HG03354 (cell line): ENCODE results near the gene ZNF680.
"Not testable (repeated sequence)": the region's sequence is repeated elsewhere in the genome, so short reads cannot be mapped to it uniquely, and the experiment has no call there.

Experiments
- ATAC-seq: cut with Tn5 transposase; IDR thresholded peaks from one replicate; pipeline ENCODE4 v1.9.1; 2021; ENCODE audit warnings: mild to moderate bottlenecking; ENCODE audit not compliant: unreplicated experiment, poor library complexity, severe bottlenecking

Gene ZNF680

DNA sequence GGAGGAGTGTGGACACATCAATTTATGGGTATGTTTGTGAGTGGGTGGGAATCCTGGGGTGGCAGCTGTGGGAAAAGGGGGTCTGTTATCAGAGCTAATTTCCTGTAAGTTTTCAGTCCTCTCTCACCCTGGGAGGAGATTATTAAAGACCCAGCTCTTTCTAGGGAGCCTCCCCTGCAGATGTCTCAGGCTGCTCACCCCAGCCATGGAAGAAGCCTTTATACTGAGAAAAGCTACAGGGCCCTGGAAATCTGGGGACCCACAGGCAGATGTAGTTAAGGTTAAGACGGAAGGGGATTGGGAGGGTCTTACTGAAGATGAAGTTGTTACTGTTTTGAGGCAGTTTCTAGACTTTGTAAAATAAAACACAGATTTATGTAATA is 4.6 kb downstream of the ZNF680 start:
- no peak for ATAC-seq

DNA sequence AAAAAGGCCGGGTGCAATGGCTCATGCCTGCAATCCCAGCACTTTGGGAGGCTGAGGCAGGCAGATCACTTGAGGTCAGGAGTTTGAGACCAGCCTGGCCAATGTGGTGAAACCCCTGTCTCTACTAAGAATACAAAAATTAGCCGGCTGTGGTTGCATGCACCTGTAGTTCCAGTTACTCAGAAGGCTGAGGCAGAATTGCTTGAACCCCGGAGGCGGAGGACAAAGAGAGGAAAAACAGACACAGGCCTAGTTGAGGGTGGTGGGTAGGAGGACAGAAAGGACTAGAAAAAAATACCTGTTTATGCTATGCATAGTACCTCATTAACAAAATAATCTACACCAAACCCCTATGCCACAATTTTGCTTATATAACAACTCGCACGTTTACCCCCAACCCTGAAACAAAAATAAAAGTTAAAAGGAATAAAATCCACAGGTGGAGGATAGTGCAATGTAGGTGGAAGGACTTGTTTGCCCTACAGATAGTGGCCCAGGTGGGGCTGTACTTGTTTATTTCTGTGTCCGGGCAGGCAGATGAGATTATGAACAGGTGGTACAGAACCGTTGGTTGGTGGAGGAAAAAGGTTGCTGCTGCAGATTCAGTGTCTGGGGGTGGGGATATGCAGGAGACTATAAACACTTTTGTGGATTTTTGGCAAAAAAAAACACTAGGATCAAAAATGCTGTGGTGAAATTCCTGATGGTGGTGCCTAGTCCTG is 5.1 kb downstream of the ZNF680 start:
- ATAC-seq, result no peak

DNA sequence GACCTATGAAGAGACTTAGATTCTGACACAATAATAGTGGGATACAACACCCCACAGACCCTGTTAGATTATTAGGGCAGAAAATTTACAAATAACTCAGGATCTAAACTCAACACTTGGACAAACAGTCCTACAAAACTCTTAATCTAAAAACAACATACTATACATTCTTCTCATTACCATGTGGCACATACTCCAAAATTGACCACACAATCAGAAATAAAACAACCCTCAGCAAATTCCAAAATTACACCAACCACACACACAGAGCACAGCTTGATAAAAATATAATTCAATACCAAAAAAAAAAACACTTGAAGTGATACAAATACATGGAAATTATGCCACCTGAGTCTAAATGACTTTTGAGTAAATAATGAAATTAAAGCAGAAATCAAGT is 7.8 kb downstream of the ZNF680 start:
- no peak for ATAC-seq

DNA sequence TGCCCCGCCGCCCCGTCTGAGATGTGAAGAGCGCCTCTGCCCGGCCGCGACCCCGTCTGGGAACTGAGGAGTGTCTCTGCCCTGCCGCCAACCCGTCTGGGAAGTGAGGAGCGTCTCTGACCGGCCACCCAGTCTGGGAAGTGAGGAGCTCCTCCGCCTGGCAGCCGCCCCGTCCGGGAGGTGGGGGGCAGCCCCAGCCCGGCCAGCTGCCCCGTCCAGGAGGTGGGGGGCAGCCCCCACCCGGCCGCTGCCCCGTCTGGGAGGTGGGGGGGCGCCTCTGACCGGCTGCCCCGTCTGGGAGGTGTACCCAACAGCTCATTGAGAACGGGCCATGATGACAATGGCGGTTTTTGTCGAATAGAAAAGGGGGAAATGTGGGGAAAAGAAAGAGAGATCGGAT is 8.7 kb downstream of the ZNF680 start:
- ATAC-seq, result not testable (repeated sequence)

DNA sequence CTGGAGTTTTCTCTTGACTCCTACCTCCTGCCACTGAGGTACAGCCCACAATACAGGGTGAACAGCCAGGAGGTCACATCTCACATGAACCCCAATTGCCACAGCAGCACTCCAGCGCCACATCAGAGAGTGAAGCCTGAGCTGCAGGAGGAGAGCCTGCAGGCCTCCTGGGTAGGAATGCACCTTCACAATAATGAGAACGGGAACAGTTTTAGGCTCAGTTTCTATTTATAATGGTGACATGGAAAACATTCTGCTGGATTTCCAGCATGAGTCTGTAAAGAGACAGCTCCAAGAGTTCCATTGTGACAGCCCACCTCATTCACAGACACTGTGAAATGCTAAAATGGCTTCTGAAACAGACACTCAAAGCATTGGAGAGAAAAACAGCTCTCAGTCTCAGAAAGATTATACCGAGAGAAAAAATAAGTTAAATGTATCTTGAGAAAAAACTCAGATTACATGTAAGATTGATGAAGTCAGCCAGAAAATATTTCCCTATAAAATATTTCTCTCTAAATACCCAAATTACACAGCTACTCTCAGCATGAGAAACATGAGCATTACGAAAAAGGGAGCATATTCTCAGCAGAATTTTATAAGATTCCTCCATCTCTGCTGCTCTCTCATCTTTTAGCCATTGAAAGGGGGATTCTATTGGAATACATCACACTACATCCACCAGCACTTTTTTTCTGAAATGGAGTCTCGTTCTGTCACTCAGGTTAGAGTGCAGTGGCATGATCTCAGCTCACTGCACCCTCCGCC is 11.3 kb downstream of the ZNF680 start:
- ATAC-seq, result no peak

DNA sequence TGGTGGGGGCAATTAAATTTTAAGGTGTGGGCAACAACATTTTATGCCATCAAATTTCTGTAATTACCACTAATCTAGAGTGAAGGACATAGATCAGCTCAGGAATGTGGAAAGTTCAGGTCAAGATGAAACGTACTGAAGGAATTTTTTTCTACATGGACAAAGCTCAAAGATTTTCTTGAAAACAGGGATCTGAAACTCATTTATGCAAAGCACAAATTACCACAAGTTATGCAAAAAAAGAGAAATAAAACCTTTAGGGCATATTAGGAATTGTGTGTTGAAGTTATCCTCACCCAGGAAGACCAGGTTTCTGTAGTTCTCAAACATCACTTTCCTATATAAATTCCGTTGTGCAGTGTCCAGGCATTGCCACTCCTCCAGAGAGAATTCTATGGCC is 18.9 kb downstream of the ZNF680 start:
- no peak for ATAC-seq

DNA sequence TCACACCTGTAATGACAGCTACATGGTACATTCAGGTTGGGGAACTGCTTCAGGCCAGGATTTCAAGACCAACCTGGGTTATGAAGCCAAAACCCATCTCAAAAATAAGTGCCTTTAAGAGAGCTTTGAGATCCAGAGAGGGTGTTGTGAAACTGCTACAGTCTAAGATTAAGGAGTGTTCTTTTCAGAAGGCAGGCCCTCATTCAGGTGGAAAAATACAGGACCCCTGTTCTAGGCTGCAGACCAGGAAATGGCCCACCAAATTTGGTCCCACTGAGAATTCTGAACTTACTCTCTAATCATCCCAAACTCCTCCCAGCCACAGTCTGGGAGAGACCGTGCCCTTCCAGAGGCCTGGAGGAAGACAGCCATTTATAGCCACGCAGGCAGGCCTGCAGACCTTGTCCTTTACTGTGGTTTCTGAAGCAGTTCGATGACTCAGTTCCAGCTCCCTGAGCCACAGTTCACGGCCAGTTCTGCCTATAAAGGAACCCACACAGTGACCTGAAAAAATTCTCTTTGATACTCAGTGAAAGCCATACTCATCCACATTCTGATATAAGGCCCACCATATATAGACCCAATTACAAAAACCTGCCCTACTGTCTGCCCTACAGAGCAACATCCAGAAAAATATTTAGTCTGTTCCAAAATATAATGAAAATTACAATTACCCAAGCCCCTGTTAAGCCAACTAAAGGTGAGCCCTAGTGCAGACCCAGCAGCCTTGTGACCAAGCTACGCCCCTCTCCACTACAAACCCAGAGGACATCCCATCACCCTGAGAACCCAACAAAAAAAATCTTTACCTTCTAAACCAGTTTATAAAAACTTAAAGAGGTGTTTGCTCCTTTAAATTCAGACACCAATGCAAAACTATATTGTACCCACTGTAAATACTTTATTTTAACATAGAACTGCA is 21.2 kb downstream of the ZNF680 start:
- ATAC-seq, result no peak

DNA sequence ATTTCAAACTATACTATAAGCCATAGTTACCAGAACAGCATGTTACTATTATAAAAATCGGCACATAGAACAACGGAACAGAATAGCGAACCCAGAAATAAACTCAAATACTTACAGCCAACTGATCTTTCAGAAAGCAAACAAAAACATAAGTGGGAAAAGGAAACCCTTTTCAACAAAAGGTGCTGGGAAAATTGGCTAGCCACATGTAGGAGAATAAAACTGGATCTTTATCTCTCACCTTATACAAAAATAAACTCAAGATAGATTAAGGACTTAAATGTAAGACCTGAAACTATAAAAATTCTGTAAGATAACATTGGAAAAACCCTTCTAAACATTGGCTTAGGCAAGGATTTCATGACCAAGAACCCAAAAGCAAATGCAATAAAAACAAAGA is 29.1 kb downstream of the ZNF680 start:
- no peak for ATAC-seq

DNA sequence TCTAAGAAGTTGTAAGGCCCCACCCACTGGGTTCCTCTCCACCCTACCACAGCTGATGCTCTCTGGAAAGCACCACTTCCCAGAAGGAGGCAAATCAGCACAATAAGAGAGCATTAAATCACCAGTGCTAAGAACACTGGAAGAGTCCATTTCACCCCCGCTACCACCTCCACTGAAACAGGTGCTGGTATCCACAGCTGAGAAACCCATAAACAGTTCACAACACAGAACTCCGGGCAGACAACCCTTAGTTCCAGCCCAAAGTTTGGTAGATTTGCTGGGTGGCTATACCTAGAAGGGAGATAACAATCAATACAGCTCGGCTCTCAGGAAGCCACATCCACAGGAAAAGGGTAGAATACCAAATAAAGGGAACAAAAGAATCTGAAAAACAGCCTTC is 34.1 kb downstream of the ZNF680 start:
- no peak for ATAC-seq

DNA sequence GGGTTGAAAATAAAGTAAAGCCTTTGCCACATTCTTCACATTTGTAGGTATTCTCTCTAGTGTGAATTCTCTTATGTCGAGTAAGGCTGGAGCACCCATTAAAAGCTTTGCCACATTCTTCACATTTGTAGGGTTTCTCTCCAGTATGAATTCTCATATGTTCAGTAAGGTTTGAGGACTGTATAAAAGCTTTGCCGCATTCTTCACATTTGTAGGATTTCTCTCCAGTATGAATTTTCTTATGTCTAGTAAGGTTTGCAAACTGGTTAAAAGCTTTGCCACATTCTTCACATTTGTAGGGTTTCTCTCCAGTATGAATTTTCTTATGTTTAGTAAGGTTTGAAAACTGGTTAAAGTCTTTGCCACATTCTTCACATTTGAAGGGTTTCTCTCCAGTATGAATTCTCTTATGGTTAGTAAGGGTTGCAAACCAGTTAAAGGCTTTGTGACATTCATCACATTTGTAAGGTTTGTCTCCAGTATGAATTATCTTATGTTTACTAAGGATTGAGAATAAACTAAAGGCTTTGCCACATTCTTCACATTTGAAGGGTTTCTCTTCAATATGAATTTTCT is 41.4 kb downstream of the ZNF680 start:
- no peak for ATAC-seq

DNA sequence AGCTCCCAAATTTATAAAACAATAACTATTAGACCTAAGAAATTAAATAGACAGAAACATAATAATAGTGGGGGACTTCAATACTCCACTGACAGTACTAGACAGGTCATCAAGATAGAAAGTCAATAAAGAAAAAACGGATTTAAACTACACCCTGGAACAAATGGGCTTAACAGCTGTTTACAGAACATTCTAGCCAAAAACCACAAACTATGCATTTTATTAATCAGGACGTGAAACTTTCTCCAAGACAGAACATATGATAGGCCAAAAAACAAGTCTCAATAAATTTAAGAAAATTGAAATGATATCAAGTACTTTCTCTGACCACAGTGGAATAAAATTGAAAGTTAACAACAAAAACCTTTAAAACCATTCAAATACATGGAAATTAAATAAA is 46.4 kb downstream of the ZNF680 start:
- no peak for ATAC-seq

DNA sequence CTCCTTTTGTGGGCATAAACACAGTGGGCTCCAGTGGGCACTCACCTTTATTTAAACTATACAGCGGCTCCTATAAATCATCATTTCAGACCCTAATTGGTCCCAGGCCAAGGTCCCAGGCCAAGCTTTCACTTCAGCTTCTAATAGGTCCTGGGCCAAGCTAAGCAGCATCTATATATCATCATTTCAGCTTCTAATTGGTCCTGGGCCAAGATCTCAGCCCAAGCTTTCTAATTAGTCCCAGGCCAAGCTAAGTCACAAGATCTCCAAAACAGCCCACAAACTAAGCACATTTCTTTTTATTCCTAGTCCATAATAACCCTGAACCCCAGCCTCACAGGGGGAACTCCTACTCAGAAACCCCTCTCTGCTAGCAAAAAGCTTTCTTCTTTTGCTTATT is 47.1 kb downstream of the ZNF680 start:
- no peak for ATAC-seq

DNA sequence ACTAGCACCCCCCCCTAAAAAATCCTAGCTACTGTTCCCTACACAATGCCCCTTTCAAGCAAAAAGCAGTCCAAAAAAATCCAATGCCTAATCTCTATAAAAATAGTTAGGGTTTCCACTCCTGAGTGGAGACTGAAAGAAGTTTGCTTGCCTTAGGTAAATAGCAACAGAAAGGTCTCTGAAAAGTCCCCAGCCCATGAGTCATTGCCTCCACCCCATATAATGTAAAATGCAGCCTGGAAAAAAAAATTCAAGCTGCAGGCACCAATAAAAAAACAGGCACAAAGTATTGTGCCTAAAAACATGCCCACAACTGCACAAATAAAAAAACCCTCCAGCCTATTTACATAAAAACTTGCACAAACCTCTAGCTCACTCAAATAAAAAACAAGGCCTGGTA is 47.5 kb downstream of the ZNF680 start:
- ATAC-seq, result no peak

DNA sequence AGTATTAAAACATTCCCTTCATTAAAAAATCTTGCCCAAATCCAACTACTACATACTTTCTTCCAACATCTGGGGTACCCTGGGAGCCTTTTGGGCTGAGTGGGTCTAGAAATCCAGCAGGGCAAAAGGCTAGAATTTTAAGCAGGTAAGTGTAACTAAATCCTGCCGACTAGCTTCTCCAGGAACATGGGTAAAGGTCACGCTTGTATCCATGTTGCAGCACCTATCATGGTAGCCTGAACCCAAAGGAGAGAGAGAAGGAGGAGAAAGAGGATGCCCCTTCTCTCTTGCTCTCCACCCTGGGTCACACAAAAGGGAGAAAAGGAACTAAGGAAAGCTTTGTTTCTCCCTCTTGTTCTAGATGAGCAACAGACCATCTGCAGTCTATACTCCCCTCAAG is 53.3 kb downstream of the ZNF680 start:
- ATAC-seq, result no peak

DNA sequence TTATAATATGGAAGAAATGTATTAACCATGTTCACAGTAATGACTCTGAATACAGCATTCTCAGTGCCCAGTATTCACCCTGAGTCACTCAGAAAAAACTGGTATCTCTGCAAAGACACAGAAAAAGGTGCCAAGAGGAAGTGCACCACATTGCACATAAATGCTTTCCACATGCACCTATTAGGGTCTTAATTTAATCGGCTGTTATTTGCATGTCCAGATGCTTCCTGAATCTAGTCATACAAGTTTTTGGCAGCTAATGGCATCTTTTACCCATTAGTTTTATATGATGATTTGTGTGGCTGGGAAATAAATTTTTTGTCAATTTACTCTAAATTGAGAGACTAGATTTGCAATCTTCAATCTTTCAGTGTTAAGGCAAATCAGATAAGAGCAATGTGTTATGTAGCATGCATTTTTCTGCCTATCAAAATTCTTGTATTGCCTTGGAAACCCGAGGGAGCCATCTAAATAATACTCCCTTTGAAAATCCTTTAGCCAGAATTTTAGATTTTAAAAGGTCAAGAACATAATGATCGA is 58.2 kb downstream of the ZNF680 start:
- ATAC-seq, result no peak

DNA sequence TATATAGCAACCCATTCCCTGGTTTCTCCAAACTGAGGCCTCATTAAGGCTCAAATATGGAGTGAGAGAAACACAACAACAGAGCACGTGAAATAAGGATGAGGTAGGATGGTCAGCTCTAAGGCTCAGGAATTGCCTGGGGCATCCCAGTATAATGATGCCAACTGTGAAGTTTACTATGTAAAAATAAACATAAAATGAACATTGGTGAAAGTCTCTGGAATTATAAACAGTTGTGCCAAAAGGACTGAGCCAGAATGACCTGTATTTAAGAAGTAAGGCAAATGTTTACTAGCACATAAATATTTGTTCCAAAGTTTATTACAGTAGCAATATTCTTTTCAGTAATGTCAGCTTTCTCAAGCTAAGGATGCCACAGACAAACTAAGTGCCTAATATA is 64.6 kb downstream of the ZNF680 start:
- no peak for ATAC-seq

DNA sequence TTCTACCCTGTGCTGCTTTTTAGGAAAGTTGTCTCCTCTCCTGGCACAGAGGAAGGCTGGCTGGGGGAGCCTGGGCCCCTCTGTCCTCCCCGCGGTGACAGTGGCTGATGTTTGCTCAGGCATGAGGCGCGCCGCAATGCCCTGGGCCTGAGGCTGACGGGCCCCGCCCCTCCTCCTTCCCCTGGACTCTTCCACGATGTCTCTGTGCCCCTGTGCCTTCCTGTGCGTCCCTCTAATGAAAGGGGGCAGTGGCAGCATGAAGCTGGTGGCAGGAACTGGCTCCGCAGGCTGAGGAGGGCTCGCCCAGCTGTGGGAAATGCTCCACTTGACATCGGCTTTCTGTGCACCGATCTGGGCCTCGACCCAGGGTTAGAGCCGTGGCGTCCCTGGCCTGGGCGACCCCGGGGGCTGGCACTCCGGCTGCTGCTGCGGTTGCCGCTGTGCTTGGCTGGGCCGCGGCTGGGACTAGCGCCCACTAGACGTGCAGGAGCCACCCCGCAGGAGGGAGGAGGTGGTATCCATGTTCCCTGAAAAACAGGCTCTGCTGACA is 67.9 kb downstream of the ZNF680 start:
- ATAC-seq, result no peak

DNA sequence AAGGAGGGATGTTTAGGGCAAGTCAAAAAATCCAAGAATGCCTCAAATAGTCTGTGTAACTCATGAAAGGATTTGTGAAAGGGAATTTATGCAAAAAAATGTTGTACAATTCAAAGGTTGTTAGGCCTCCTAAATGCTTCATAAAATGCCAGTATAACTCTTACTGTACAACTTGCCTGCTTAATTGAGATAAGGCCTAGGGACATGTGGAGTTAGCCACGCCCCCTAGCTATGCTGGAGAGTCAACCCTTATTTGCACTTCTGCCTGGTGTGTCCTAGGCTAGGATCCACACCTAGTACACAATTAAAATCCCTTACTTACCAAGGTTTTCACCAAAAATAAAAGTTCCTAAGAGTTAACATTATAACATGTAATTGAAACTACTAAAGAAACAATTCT is 77.2 kb downstream of the ZNF680 start:
- no peak for ATAC-seq
